ENCODE measurements around the gene KLF1.

DNA sequence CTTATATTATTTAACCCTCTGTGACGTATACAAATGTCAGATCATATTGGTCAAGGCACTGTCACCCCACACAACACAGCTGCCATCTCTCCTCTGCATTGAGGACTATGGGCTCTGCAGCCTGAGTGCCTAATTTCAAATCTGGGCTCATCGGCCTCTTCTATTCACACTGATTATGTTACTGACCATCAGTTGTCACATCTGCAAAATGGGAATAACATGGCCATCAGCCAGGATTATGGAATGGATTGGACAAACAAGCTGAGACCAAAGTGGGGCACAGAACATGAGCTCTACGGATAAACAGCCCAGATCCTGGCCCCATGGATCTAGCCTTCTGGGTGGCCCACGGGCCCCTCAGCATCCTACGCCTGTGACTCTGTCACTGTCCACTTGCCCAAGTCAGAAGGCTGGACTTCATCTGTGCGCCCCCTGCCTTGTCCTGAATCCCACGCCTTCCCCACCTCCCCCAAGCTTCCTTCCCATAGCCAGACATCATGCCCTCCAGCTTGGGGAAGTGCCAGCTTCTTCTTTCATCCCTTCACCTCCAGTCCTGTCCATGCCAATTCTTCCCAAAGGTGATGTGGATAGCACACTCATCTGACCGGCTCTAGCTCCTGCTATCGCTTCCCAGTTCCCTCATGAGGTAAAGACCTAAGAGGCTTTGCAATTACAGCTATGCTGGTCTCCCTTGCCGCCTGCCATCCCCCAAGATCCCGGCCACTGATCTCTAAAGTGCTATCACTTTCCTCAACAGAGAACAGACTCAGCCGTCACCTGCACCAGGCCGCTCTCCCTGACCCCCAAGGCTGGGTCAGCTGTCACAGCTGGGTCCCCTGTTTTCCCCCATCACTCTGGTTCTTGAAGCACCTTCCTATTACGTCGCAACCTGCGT, 45.6 kb upstream of the KLF1 start:
- no peak for TF ChIP-seq CTCF (conservative IDR thresholded peaks at IDR 0.05; ENCODE audit: low read length)
- no peak for TF ChIP-seq EZH2phosphoT487 (IDR thresholded peaks at IDR 0.05; ENCODE audit: borderline replicate concordance)

All from Loucy (cell line).